Panc1 (cell line): ENCODE results near the gene NFAM1. TPM values are rescaled to one million over a fixed set of nuclear protein-coding genes. Genes with fewer than 3 reads are reported as not detected.

Experiments
- ATAC-seq: fragments of 200-7000 bp; cut with Tn5 transposase; 2 replicates; pipeline ENCODE4 v1.9.1; 2020; ENCODE audit warnings: mild to moderate bottlenecking, moderate library complexity
- BruUV-seq: library from RNA; stranded (reverse); fragments of 400-500 nt; replicated peaks from 2 replicates; lab custom pipeline; 2021; lab: Mats Ljungman, UMichigan
- CTCF ChIA-PET: fragments of 300-600 bp; sonication (Branson Sonifier 250); formaldehyde crosslinking; loops from one replicate; lab custom pipeline; 2022; ENCODE audit warnings: antibody characterized with exemption; lab: Charles Lee
- POLR2A ChIA-PET: fragments of 300-600 bp; sonication (Branson Sonifier 250); formaldehyde crosslinking; loops from one replicate; lab custom pipeline; 2022; ENCODE audit warnings: antibody characterized with exemption; lab: Charles Lee
- DNase-seq: peaks from one replicate; pipeline ENCODE4 v3.0.0-alpha.2; 2010; ENCODE audit warnings: low read depth, low spot score
- H3K27ac ChIP-seq: 2 replicates; pipeline ENCODE4 v1.5.1; 2011; ENCODE audit warnings: mild to moderate bottlenecking, low read length, inconsistent platforms
- H3K27me3 ChIP-seq: fragments of 200-500 bp; sonication (Bioruptor generic); 2 replicates; pipeline ENCODE4 v1.6.0; 2014; ENCODE audit warnings: low read length, inconsistent platforms; ENCODE audit not compliant: control insufficient read depth, insufficient read depth
- H3K36me3 ChIP-seq: fragments of 200-500 bp; sonication (Bioruptor generic); 2 replicates; pipeline ENCODE4 v1.5.1; 2014; ENCODE audit warnings: inconsistent platforms, mild to moderate bottlenecking, low read length, moderate library complexity; ENCODE audit not compliant: control insufficient read depth, insufficient read depth
- H3K4me1 ChIP-seq: 2 replicates; pipeline ENCODE4 v1.5.1; 2011; ENCODE audit warnings: inconsistent platforms, mild to moderate bottlenecking, low read length, moderate library complexity; ENCODE audit not compliant: control insufficient read depth, insufficient read depth
- H3K4me3 ChIP-seq, 2 experiments: 2 replicates each; pipeline ENCODE4 v1.5.1; 2011 to 2012; ENCODE audit warnings: low read depth in 2 of 2, low read length in 2 of 2, mild to moderate bottlenecking in 2 of 2, inconsistent platforms in 1 of 2, moderate library complexity in 1 of 2
- H3K9me3 ChIP-seq: fragments of 200-500 bp; sonication (Bioruptor generic); 2 replicates; pipeline ENCODE4 v1.5.1; 2014; ENCODE audit warnings: low read depth, mild to moderate bottlenecking, inconsistent platforms, low read length, moderate library complexity; ENCODE audit not compliant: control insufficient read depth, insufficient read depth
- CTCF ChIP-seq: fragments of 450-650 bp; IDR thresholded peaks from 2 replicates; pipeline ENCODE4 v1.5.1; 2017; ENCODE audit warnings: mild to moderate bottlenecking
- REST ChIP-seq, 2 experiments: IDR thresholded peaks; 2 replicates each; pipeline ENCODE4 v1.6.1; 2011 to 2012; ENCODE audit warnings: low read depth in 2 of 2, control low read depth in 1 of 2, low read length in 1 of 2, mild to moderate bottlenecking in 1 of 2, moderate library complexity in 1 of 2; ENCODE audit not compliant: insufficient read depth in 1 of 2
- SIN3A ChIP-seq: IDR thresholded peaks from 2 replicates; pipeline ENCODE4 v1.6.1; 2012; ENCODE audit warnings: low read depth, mild to moderate bottlenecking, low read length, moderate library complexity, borderline replicate concordance; ENCODE audit not compliant: insufficient read depth
- TCF7L2 ChIP-seq: IDR thresholded peaks from 2 replicates; pipeline ENCODE4 v1.6.1; 2011; ENCODE audit warnings: mild to moderate bottlenecking, low read depth, low read length, inconsistent platforms
- in situ Hi-C: cut with HindIII; loops from 2 replicates; pipeline ENCODE4 v1.10.0; 2016; ENCODE audit warnings: low sequenced_read_pairs, low pct_unique_long_range_greater_than_20kb
- intact Hi-C: fragments of 100-400 bp; cut with micrococcal nuclease; formaldehyde crosslinking; loops from one replicate; pipeline ENCODE4 v1.10.0; 2022; ENCODE audit not compliant: unreplicated experiment
- total RNA-seq: library from RNA; stranded (reverse); gene quantifications from one replicate; pipeline ENCODE4 v1.2.1, GENCODE V29; 2021; ENCODE audit not compliant: unreplicated experiment

NFAM1 gene
- total RNA-seq, 1 experiment from 2014 or later: 0.41 TPM

GRCh38 chr22:42473484-42474193 lies 41.4 kb upstream of the NFAM1 start:
- peak; percentile 22 for DNase-seq
- POLR2A ChIA-PET: no interaction called here
- Histone ChIP-seq H3K27ac (no peak overlapping the region), H3K4me1 (no peaks in the 10 kb centered on the region), H3K9me3 (no peaks in the 10 kb centered on the region), H3K4me3 (no peak overlapping the region), H3K27me3 (no peaks in the 10 kb centered on the region), H3K36me3 (no peaks in the 10 kb centered on the region)
- intact Hi-C loops: no loop called here
- CTCF ChIA-PET: interaction anchor here (0.5 to 0.6 kb wide), 4 partner anchors 8 to 67 kb away, joined by 3 to 4 read pairs (median 3); no protein-coding TSS in a partner anchor
- BruUV-seq: no TSS peak
- TF ChIP-seq CTCF: peak; percentile 73
- TF ChIP-seq REST (IDR thresholded peaks at IDR 0.05; ENCODE audit: insufficient read depth in 1 of 2, low read depth in 2 of 2, low read length in 1 of 2): no peak
- TF ChIP-seq TCF7L2: no peak
- ATAC-seq: peak; percentile 88
- in situ Hi-C loops: no loop called here

- in situ Hi-C loops (no loop called here), intact Hi-C loops (no loop called here)
- DNase-seq (no peak), ATAC-seq (no peak)
- no peaks in the 10 kb centered on the region for H3K4me1 ChIP-seq
- H3K27ac ChIP-seq: no peak overlapping the region
- ChIA-PET CTCF (interaction anchor here (0.7 kb wide), 1 partner anchor 197 kb away, joined by 7 read pairs; no protein-coding TSS in a partner anchor), POLR2A (interaction anchor here (0.5 kb wide), 1 partner anchor 212 kb away, joined by 3 read pairs; no protein-coding TSS in a partner anchor)
- BruUV-seq: no TSS peak
- no peak overlapping the region for H3K4me3 ChIP-seq
- H3K36me3 ChIP-seq: no peaks in the 10 kb centered on the region
- TF ChIP-seq REST (IDR thresholded peaks at IDR 0.05; ENCODE audit: insufficient read depth in 1 of 2, low read depth in 2 of 2, low read length in 1 of 2) (no peak), SIN3A (no peak)
- no peaks in the 10 kb centered on the region for H3K9me3 ChIP-seq
- no peaks in the 10 kb centered on the region for H3K27me3 ChIP-seq
Measured at GRCh38 chr22:42472671-42473070, 40.5 kb upstream of the NFAM1 start.
